ENCODE measurements around the gene MCMBP. TPM values are rescaled to one million over a fixed set of nuclear protein-coding genes. Genes with fewer than 3 reads are reported as not detected.

Gene MCMBP
- total RNA-seq, 1 experiment from 2014 or later = 87.1 TPM

- H3K27me3 Mint-ChIP-seq (ENCODE audit: low read depth) = no peaks in the 10 kb centered on the region
- no peak overlapping the region for H2BK12ac ChIP-seq (ENCODE audit: insufficient read length, low read depth, low read length)
- H3K9ac ChIP-seq (ENCODE audit: extremely low read depth, insufficient read length, low read length) = no peak overlapping the region
- H3K18ac ChIP-seq (ENCODE audit: insufficient read length, low read depth, low read length) = no peak overlapping the region
- peaks cover 5% of the 10 kb centered on the region for H3K79me1 ChIP-seq (ENCODE audit: insufficient read depth, low read depth, low read length, poor library complexity, severe bottlenecking)
- no peak overlapping the region for H2BK20ac ChIP-seq (ENCODE audit: low read depth, low read length, poor library complexity, severe bottlenecking)
- H3K36me3 Mint-ChIP-seq (ENCODE audit: insufficient read depth in 1 of 3, low read depth in 3 of 3) = peaks cover 29 to 32% (median 29%) of the 10 kb centered on the region in 3 experiments
- no peak overlapping the region for H2BK120ac ChIP-seq (ENCODE audit: low read depth, low read length, poor library complexity, severe bottlenecking)
- no peak for TF ChIP-seq CTCF (conservative IDR thresholded peaks at IDR 0.05)
- H3K9me3 ChIP-seq (ENCODE audit: control insufficient read depth, low read depth, low read length) = no peaks in the 10 kb centered on the region
- no peak overlapping the region for H4K8ac ChIP-seq (replicated peaks; ENCODE audit: insufficient read length, low read depth, low read length)
- H3K79me2 ChIP-seq (ENCODE audit: insufficient read depth, low read length) = peaks cover 36% of the 10 kb centered on the region
- WGBS (ENCODE audit: extremely low coverage, insufficient read length, low lambda C conversion rate) = no CpG with 5 or more reads among the region's 4 CpGs
- H3K4me1 Mint-ChIP-seq = peaks cover 29 to 32% of the 10 kb centered on the region in 2 experiments
- no peak overlapping the region for H3K27ac ChIP-seq (ENCODE audit: insufficient read length, low read depth, low read length)
- no peak overlapping the region for H3K14ac ChIP-seq (ENCODE audit: insufficient read depth, low read length)
- H3K4me2 ChIP-seq (ENCODE audit: insufficient read depth, insufficient read length, low read length) = no peak overlapping the region
- peaks cover 14 to 16% of the 10 kb centered on the region in 2 experiments for H3K9me3 Mint-ChIP-seq
- no peak overlapping the region; a peak in 1 of 5 replicates for H3K4me3 Mint-ChIP-seq
- no peak overlapping the region for H3K27ac Mint-ChIP-seq
- no peak for DNase-seq
- no peak overlapping the region for H2AFZ ChIP-seq (ENCODE audit: low read length)
- H3K56ac ChIP-seq (ENCODE audit: insufficient read length, low read depth, low read length) = no peak overlapping the region
- H3K27me3 ChIP-seq (ENCODE audit: insufficient read depth, low read length) = no peaks in the 10 kb centered on the region
- H2BK15ac ChIP-seq (ENCODE audit: low read depth, low read length) = no peak overlapping the region
- H3K4me1 ChIP-seq (ENCODE audit: insufficient read depth, low read length) = peaks cover 2% of the 10 kb centered on the region; the same call in 1 of the 2 replicates
- no peak overlapping the region for H2AK5ac ChIP-seq (ENCODE audit: insufficient read length, low read length)
- no peak overlapping the region for H3K4ac ChIP-seq (ENCODE audit: low read depth, low read length)
- H3K23me2 ChIP-seq (ENCODE audit: insufficient read length, low read depth, low read length, poor library complexity, severe bottlenecking) = no peaks in the 10 kb centered on the region
- no peaks in the 10 kb centered on the region for H4K20me1 ChIP-seq (ENCODE audit: control insufficient read depth, insufficient read depth, insufficient read length)
- no peak overlapping the region for H3T11ph ChIP-seq (ENCODE audit: low read length)
- H4K5ac ChIP-seq (ENCODE audit: insufficient read length, low read depth, low read length) = no peak overlapping the region
- H2BK5ac ChIP-seq (ENCODE audit: insufficient read length, low read length) = no peak overlapping the region
- no peak overlapping the region for H4K91ac ChIP-seq (ENCODE audit: insufficient read length, low read depth, low read length)
- no peak overlapping the region for H3K23ac ChIP-seq (ENCODE audit: insufficient read length, low read depth, low read length)
Measured at GRCh38 chr10:119863951-119864565, 8.6 kb downstream of the MCMBP start.
